NCI-H2107 treated with DMSO at 0.1 percent for 48 hours (cell line): Measurements from ENCODE around the gene LRRC74B.
"Not testable (repeated sequence)": the region's sequence is repeated elsewhere in the genome, so short reads cannot be mapped to it uniquely, and the experiment has no call there.

Experiments
- DNase-seq: peaks from one replicate; lab custom pipeline; 2025; ENCODE audit not compliant: unreplicated experiment; lab: John Stamatoyannopoulos, UW

LRRC74B gene

GRCh38 chr22:21031545-21032036 is 14.2 kb upstream of the LRRC74B start:
- DNase-seq = no peak

DNA sequence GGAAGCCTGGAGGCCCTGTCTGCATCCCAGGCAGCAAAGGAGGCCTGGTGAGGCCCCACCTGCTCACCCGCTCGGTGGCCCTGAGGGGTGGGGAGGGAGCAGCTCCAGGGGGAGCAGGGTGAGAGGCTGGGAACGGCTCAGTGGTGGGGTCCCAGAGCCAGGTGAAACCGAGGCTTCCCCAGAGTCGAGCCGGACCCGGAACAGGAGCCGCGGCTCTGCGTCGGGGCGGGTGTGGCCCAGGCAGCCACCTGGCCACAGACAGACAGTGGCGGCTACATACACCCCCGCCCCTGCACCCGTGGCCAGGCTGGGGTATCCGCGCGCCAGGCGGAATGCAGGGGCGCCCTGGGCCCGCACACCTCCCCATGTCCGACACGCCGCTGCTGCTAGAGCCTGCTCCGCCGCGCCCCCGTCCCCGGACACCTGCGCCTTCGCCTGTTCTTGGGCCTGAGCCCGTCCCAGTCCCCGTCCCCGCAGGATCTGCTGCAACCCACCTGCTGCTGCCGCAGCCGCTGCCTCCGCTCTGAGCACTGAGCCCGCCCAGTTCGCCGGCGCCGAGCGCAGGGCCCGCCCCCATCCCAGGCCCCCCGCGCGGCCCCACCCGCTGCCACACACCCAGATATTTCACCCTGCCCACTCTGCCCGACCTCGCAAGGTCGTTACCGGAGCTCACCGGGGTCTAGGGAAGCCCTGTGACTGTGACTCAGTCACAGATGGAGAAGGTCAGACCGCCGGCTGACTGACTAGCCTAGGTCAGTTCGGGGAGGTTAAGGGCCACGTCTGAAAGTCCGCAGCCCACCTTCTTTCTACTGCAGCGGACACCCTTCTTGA is 13.5 kb upstream of the LRRC74B start, which contains the start of gene SLC7A4:
TSS of gene SLC7A4 (minus strand) at position 525 of the 831 bp plus-strand sequence. CDS start 749 bp downstream, outside the sequence.
- no peak for DNase-seq

GRCh38 chr22:21032868-21033688 is 12.7 kb upstream of the LRRC74B start:
- DNase-seq = no peak

GRCh38 chr22:21033895-21034294 is 11.9 kb upstream of the LRRC74B start:
- no peak for DNase-seq

DNA sequence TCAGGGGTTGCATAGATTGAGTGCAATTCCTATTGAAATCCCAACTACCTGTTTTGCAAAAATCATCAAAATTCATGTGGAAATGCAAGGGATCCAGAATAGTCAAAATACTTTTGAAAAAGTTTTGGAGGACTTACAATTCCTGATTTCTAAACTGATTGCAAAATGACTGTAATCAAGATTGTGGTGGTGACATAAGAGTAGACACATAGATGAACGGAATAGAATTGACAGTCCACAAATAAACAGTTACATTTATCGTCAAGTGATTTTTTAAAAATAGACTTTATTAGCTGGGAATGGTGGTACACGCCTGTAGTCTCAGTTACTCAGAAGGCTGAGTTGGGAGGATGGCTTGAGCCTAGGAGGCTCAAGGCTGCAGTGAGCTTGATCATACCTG is 10.8 kb upstream of the LRRC74B start:
- no peak for DNase-seq

GRCh38 chr22:21038405-21038804 is 7.3 kb upstream of the LRRC74B start:
- DNase-seq = no peak

DNA sequence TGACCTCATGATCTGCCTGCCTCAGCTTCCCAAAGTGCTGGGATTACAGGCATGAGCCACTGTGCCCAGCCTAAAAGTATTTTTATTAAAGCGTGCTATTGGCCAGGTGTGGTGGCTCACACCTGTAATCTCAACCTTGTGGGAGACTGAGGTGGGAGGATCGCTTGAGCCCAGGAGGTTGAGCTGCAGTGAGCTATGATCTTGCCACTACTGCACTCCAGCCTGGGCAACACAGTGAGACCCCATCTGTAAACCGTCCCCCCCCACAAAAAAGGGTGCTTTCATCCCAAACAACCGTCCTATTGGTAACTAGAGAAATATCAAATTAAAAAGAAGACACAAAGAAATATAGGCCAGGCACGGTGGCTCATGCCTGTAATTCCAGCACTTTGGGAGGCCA is 6.6 kb upstream of the LRRC74B start:
- not testable (repeated sequence) for DNase-seq

GRCh38 chr22:21041937-21042336 is 3.8 kb upstream of the LRRC74B start:
- no peak for DNase-seq

- no peak for DNase-seq
These were observed 2.5 kb upstream of the LRRC74B start for GRCh38 chr22:21042978-21043859.

GRCh38 chr22:21043860-21044535 is 1.7 kb upstream of the LRRC74B start:
- no peak for DNase-seq

DNA sequence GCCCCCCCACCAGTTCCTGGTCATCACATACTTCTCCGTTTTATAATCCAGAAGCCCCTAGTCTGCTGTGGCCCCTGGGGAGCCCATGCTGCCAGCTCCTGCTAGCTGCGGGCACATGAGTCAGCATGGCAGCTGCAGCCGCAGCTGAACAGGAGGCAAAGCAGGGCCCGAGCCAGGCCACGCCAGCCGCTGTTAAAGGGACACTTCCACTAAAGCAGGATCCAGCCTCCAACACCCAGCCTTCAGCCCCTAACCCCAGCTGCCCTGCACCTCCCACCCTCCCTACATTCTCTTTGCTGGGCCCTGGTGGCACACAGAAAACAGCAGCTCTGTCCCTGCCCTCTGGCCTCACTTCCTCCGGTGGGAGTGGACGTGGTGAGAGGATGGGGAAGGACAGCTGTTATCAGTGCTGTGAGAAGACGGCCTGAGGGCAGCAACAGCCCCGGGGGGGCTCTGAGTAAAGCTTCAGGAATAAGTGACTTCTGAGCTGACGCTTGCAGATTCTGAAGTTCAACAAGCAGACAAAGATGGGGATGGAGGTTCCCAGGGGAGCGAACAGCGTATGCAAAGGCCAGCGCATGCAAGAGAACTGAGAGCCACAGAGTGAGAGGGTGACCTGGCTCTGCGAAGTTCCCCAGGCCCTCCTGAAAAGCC is 688 bp upstream of the LRRC74B start:
- no peak for DNase-seq

DNA sequence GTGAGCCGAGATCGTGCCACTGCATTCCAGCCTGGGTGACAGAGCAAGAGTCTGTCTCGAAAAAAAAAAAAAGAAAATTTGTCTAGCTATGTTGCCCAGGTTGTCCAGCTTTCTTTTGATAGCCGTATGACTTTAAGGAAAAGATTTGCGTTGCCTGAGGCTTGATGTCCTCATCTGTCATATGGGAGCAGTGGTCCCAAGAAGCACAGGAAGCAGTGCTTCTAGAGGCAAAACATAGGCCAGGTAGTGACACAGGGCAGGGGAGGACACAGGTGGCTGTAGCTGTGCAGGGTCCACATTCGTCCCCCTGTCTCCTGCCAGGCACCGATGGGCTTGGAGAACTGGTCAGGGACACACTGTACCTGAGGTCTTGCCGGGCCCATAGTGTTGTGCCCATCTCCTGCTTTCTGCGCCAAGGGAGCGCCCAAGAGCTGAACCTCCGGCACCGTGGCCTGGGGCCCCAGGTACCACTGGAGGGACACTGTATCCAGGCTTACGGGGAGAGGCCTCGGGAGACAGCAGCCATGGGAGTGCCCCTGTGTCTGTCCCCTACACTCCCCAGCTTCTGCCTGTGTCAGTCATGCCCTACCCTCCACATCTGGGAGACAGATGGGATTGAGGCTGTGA is 1.4 kb downstream of the LRRC74B start:
- DNase-seq = no peak

DNA sequence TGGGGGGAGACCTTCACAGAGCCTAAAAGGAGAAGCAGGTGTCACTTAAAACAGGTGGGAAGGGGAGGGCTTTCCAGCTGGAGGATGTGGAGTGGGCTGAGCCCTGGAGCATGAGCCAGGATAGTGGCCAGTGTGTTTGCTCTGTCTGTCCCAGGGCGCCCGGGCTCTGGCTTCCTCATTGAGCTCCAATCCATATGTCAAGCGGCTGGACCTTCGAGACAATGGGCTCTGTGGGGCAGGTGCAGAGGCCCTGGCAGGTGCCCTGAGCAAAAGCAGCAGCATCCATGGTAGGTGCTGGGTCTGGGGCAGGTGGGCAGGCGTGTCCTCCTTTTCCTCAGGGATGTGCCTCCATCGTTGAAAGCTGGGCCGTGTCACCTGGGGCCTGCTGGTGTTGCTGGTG is 2.0 kb downstream of the LRRC74B start:
- no peak for DNase-seq

DNA sequence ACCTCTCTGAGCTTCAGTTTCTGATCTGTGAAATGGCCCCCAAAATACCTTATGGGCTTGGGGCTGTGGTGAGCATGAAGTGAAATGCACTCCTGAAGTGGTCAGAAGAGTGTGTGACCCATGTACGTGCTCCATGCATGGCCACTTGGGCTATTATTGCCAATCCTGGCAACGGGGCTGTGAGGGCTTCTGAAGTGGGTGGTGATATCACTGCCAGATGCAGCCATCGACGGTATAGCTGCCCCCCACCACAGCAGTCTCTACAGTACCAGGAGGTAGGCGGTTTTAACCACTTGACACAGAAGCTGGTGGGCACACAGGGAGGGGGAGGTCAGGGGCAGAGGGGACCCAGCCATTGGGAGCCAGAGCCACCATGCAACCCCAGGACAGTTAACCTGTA is 2.7 kb downstream of the LRRC74B start:
- DNase-seq = not testable (repeated sequence)

- DNase-seq = not testable (repeated sequence)
These were observed 3.2 kb downstream of the LRRC74B start for GRCh38 chr22:21048965-21049364.

GRCh38 chr22:21051145-21051830 is 5.5 kb downstream of the LRRC74B start:
- DNase-seq = no peak

GRCh38 chr22:21051831-21052400 is 6.2 kb downstream of the LRRC74B start:
- DNase-seq = no peak

DNA sequence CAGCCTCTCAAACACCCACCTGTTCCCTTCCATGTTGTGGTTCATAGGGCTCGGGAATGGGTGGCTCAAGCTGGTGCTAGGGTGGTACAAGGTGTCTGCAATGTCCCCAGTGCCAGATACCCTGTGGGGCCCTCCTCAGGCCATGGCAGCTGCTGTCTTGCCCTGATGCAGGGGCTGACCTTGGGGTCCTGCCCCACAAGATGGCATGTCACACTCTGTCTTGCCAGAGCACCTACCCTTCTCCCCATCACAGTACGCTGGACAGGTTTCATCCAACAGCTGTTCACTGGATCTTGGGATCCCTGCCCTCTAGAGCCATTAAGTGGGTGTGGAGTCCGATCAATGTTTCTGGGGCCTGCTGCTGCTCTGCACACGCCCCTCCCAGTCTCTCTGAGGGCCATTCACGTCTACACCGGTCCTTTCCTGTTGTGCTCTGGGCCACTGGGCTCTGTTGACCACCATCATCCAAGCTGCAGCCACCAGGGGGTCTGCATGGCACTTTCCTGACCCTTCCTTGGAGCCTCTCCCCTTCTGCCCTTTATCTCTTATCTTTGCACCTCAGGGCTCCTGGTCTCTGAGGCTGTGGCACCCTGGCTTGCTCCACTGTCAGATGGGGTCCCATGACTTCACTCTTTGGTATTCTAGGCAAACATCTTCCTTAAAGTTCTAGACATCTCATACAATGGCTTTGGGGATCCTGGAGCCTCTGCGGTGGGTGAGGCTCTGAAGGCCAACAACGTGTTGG is 7.1 kb downstream of the LRRC74B start:
- no peak for DNase-seq
